Activated T-cell treated with anti-CD3 and anti-CD28 coated beads for 48 hours (primary cell): ENCODE results near the gene TUBGCP2.
"Not testable (repeated sequence)": the region's sequence is repeated elsewhere in the genome, so short reads cannot be mapped to it uniquely, and the experiment has no call there.

Source experiments
- DNase-seq: peaks from one replicate; pipeline ENCODE4 v3.0.0-alpha.2; 2020; ENCODE audit warnings: low read depth

The TUBGCP2 gene

DNA sequence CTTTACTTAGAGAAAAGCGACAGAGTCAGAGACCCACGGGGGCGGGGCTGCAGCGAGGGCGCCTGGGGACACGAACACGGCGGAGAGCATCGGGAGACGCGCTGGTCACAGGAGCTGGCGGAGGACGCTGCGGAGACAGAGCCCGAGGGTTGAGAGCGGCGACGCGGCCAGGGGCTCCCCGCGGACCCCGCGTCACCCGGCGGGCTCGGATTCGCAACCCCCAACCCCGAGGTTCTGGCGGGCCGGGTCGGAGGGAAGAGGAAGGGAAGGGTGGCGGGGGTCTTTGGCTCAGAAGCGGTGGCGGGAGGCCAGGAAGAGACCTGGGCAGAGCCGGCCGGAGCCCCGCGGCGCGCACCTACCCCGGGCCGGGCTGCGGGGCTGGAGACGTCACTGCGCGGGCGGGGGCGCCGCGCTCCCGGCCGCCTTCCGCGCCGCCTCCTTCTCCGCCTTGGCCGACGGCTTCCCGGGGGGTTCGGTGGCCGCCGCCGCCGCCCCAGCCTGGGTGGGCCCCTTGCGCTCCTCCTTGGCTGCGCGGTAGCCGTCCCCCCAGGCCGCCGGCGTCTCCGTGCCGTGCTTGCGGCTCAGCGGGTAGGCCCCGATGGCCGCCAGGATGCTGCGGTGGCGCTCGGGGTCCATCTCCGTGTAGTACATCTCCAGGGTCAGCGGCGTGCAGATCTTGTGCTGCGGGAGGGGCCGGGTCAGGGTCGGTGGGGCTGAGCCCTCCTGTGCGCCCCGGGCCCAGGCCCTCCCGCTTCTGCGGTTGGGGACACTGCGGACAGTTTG lies 17.0 kb upstream of the TUBGCP2 start:
- DNase-seq = no peak

DNA sequence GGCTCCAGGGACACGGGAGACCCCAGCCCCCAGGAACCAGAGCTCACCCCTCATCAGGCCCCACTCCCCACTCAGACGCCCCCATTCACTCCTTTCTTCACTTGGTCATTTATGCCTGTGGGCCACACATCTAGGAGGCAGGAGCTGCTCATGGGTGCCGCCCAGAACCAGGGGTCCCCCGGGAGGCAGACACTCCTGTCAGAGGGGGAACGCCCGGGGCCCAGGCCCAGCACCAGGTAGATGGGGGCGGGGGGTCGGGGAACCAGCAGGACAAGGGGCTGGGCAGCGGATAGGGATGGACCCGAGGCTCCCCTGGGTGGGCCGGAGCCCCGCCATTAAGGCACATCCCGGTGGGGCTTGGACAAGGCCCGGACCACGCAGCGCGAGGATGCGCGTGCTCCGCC lies 16.2 kb upstream of the TUBGCP2 start:
- no peak for DNase-seq

DNA sequence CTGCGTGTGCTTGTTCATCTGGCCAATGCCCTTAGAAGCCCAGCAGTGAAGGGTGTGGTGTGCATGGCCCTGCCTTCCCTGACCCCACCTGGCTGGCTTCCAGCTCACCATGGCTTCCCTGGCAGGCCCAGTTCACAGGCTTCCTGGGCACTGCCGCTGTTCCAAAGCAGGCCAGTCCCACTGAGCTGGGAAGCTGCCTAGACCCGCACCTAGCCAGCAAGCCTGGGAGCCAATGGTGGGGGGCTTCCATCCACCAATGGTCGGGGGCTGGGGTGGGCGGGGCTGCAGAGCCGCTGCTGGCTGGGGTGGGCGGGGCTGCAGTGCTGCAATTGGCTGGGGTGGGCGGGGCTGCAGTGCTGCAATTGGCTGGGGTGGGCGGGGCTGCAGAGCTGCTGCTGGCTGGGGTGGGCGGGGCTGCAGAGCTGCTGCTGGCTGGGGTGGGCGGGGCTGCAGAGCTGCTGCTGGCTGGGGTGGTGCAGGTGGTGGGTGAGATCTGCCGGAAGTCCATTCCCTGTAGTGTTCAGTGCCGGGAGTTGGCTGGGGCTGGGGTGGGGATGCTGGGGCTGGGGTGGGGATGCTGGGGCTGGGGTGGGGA lies 15.6 kb upstream of the TUBGCP2 start:
- DNase-seq = peak; percentile 66

DNA sequence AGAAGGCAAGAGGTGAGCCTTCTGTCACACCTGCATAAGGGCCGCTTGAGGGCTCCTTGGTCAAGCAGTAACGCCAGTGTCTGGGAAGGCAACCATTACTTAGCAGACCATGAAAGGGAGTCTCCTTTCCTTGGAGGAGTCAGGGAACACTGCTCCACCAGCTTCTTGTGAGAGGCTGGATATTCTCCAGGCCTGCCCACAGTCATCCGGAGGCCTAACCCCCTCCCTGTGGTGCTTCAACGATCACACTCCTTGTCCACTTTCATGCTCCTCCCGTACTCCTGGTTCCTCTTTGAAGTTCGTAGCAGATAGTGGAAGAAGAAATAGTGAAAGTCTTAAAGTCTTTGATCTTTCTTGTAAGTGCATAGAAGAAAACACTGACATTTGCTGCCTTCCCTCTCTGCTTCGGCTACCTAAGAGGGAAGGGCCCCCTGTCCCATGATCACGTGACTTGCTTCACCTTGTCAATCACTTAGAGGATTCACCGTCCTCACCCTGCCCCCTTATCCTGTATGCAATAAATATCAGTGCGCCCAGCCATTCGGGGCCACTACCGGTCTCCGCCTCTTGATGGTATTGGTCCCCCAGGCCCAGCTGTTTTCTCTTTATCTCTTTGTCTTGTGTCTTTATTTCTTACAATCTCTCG lies 13.5 kb upstream of the TUBGCP2 start:
- not testable (repeated sequence) for DNase-seq

DNA sequence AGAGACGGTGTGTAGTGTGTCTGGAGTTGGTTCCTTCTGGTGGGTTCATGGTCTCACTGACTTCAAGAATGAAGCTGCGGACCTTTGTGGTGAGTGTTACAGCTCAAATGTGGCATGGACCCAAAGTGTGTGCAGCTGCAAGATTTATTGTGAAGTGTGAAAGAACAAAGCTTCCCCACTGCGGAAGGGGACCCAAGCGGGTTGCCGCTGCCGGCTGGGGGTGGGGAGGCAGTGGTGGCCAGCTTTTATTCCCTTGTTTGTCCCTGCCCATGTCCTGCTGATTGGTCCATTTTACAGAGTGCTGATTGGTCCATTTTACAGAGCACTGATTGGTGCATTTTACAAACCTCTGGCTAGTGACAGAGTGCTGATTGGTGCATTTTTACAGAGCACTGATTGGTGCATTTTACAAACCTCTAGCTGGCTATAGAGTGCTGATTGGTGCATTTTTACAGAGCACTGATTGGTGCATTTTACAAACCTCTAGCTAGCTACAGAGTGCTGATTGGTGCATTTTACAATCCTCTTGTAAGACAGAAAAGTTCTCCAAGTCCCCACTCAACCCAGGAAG lies 12.3 kb upstream of the TUBGCP2 start:
- not testable (repeated sequence) for DNase-seq

DNA sequence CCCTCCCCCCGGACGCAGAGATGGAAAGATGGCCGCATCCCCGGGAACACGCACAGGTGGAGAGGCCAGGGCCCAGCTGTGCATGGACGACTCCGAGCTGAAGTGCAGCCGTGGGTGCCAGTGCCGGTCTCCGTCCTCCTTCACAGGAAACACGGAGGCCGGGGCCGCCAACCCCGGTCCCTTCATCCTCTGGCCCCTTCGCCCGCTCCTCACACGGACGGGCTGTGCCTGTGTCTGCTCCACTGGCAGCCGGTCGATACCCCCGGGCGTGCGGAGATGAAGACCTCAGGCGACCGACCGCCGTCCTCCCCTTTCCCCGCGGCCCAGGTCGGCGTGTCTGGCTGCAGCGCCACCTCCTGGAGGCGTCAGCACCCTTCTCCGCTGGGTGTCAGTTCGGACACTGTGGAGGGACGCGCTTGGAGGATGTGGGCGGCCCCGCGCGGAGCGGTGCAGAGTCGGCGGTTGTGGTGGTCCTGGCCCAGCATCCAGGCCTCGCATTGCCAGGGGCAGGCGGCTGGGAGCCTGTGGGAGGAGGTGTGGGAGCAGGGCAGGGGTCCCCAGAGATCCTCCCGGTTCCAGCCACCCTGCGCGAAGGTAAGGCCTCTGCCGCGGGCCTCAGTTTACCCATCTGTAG lies 9.9 kb upstream of the TUBGCP2 start:
- DNase-seq = peak; percentile 74

DNA sequence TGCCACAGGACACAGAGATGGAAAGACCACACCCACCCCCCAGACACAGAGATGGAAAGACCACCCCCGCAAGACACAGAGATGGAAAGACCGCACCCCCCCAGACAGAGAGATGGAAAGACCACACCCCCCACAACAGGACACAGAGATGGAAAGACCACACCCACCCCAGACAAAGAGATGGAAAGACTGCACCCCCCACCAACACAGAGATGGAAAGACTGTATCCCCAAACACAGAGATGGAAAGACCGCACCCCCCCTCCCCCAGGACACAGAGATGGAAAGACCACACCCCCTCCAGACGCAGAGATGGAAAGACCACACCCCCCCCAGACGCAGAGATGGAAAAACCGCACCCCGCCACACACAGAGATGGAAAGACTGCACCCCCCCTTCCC lies 8.1 kb upstream of the TUBGCP2 start:
- no peak for DNase-seq

DNA sequence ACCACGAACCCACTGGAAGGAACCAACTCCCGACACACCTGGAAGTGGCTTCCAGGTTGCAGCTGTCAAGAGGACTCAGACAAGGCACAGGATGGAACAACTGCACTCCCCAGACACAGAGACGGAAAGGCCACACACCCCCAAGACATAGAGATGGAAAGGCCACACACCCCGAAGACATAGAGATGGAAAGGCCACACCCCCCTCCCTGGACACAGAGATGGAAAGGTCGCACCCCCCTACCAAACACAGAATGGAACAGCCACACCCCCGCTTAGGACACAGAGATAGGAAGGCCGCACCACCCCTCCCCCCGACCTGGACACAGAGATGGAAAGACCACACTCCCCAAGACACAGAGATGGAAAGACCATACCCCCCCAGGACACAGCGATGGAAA lies 7.6 kb upstream of the TUBGCP2 start:
- no peak for DNase-seq

DNA sequence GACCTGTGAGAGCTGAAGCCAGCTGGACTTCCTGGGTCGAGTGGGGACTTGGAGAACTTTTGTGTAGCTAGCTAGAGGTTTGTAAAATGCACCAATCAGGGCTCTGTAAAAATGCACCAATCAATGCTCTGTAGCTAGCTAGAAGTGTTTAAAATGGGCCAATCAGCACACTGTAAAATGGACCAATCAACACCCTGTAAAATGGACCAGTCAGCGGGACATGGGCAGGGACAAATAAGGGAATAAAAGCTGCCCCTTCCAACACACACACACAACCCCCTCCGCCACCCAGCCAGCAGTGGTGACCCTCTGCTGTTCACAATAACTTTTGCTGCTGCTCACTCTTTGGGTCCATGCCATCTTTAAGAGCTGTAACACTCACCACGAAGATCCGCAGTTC lies 7.2 kb upstream of the TUBGCP2 start:
- DNase-seq = no peak

DNA sequence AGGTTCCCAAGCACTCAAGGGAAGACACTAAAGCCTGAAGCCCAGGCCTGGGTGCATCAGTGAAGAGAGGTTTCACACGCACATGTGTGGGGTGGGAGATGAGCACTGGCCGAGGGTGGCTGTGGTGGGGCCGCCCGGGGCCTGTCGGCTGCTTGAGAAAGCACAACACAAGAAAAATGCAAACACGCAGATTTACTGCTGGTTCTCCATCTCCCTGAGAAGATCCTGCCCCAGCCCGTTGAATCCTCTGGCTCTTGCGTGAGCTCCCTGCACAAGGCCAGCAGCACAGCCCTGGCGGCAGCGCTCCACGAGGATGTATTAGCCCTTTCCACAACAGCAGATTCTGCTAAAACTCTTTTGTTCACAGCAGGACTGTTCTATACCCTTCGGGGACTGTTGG lies 6.2 kb upstream of the TUBGCP2 start:
- no peak for DNase-seq

DNA sequence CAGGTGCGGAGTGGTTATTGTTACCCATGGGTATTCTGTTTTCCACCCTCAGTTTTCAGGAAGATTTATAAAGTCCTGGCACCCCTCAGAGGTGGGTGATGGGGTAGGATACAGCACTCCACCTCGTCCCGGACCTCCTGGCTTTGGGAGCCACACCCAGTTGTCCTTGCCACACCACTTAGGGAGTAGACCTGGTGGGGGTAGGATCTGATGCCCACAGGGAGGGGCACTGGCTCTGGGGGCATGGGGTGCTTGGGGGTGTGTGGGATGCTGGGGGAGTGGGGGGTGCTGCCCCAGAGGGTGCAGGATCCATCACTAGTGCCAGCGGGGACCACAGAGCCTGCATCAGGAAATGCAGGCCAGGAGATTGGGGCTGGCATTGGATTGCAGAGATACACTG lies 4.5 kb upstream of the TUBGCP2 start:
- no peak for DNase-seq

DNA sequence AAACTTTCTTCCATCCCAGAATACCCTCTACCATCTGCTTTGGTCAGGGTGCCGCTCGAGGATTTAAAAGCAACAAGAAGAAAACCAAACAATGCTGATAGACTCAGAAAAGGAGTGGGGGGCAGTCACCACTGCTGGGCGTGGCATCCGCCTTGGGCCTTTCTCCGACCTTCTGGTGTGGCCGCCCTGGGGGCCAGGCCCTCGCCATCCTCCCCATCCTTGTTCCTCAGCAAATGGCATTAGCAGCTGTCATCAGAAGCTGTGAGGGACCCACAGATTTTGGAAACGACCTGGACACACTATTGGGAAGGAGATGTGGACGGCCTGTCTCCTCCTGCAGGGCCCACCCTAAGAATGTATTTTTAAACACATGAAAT lies 4.1 kb upstream of the TUBGCP2 start:
- DNase-seq = no peak

DNA sequence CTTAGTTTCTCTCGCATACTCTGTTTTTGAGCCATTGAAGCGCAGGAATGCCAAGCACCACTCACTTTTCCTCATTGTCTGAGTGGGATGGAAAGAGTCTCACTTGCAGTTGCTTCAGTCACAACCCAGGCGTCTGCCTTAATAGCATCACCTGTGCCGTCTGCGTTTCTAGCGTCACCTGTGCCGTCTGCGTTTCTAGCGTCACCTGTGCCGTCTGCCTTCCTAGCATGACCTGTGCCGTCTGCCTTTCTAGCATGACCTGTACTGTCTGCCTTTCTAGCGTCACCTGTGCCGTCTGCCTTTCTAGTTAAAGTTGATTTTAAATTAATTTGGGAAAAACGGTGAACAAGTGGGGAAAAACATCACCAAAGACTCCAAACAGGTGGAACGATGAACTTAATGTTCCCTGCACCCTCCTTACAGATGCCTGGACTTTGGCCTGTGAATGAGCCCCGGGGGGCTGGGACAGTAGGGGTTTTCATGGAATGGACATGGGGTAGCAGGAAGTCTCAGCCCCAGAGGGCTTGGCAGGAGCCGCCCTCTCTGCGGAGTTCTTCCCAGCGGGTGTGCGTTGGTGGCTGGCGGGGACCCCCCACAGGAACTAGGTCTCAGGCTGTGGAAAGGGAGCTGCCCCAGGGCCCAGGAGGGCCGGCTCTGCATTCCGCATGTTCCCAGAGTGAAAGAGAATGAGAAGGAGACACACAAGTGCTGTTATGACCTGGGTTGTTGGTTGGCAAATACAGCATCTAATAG lies 3.5 kb upstream of the TUBGCP2 start:
- DNase-seq = no peak

DNA sequence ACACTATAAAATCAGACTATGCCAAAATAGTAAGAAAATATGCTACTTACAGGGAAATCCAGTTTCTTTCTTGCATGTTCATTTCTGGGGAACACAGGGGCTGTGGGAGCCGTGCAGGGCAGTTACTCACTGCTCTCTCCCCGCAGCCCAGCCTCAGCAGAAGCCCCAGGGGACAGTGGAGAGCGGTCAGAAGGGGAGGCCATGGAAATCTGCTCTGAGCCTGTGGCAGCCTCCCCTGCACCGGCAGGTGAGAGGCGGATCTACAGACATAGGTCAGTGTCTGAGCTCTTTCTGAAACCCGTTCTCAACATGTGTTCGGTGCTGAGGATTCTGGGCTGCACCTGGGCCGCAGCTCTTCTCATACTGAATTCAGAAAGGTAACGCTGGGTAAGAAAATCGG lies 2.9 kb upstream of the TUBGCP2 start:
- DNase-seq = no peak

DNA sequence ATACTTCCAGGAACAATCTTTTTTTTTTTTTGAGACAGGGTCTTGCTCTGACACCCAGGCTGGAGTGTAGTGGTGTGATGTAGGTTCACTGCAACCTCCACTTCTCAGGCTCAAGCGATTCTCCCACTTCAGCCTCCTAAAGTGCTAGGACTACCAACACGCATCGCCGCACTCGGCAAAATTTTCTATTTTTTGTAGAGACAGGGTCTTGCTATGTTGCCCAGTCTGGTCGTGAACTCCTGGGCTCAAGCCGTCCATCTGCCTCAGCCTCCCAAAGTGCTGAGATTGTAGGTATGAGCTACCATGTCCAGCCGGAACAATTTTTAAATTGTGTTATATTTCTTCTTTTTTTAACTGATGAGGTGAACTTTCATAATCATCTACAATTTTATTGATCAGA lies 2.1 kb upstream of the TUBGCP2 start:
- DNase-seq = no peak

DNA sequence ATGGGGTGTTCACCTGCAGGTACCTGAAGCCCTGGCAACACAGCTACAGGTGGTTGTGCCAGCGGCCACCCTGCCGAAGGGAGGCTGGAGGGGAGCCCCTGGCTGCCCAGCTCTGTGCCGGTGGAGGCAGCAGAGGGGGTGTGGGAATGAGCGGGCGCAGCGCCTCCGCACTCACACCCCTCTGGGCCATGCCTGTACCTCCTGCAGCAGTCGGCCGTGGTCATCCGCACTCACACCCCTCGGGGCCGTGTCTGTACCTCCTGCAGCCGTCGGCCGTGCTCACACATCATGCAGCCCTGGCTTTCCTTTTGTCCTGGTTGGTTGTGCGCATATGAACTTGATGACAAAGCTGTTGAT lies 1.7 kb upstream of the TUBGCP2 start:
- no peak for DNase-seq

DNA sequence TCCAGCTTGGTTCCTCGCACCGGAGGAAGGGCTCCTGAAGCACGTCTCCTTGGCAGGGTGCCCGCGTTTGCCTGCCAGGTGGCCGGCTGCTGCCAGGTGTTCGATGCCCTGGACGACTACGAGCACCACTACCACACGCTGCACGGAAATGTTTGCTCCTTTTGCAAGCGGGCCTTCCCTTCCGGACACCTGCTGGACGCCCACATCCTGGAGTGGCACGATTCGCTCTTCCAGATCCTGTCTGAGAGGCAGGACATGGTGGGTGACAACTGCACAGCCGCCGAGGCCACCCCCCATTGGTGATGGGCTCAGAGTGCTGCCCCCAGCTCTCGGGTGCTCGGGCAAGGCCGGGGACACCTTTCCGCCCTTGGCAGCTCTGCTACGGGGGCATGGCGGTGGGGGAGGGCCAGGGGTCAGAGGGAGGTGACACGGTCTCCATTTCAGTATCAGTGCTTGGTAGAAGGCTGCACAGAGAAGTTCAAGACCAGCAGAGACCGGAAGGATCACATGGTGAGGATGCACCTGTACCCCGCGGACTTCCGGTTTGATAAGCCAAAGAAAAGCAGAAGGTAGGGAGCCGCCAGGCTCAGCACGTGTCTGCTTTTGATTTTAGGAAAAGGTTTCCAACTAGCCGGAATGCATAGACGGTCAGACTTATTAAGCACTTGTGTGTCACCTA lies 1.2 kb upstream of the TUBGCP2 start:
- no peak for DNase-seq

DNA sequence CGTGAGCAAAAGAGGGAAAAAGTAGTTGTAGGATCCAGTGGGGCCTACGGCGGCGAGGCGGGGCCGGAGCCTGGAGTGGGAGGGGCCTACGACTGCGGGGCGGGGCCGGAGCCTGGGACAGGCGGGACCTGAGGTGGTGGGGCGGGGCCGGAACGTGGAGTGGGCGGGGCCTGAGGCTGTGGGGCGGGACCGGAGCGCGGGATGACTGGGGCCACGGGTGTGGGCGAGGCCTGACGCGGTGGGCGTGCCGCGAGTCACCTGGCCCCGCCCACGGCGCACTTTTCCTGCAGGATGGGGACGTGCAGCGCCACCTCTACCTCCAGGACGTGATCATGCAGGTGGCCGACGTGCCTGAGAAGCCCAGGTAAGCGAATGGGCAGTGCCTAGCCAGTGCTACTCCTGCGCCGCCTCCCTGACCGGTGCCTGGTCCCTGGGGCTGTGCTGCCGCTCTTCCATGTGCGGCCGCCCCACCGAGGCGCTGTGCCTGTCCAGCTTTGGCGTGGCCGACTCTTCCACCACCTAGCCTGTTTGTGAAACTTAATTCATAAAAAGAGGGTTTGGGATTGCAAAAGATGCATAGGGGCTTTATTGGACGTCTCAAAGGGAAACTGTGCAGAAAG lies 538 bp upstream of the TUBGCP2 start:
- peak; percentile 86 for DNase-seq

DNA sequence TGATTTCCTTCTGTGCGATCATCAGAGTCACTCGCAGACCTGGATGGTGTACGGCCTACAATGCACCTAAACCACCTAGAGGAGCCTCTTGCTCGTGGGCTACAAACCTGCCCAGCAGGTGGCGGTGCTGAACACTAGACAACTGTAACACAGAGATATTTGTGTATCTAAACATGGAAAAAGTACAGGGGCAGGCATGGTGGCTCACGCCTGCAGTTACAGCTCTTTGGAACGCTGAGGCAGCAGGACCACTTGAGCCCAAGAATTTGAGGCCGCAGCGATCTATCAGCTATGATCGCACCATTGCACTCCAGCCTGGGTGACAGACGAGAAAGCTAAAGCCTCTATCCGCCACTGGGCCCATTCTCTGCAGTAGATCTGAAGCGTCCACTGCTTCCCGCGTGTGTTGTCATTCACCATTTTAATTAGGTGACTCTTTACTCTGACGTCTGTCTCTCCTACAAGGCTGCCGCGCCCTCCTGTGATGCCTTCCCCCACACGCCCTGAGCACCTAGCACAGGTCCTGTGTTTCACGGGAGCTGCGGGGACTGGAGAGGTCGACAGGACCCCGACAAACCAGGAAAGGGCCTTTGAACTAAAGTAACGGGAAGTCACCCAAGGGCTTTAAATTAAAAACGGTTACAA lies 774 bp downstream of the TUBGCP2 start:
- peak; percentile 75 for DNase-seq

DNA sequence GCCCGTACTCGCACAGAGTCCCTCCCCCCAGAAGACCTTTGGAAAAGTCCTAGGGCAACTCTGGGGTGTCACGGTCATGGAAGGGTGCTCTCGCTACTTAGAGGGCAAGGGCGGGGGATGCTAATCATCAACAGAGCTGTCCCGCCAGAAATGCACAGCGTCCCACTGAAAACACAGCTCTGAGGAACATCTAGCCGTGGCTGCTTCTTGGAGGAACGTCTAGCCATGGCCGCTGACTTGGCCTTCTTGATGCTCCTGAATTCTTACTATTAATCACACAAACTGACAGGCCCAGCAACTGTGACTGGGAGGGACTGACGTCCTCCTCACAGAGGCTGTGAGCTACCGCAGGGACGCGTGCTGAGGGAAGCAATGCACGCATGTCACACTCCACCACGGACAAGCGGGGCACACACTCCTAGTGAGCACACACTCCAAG lies 1.7 kb downstream of the TUBGCP2 start:
- no peak for DNase-seq

DNA sequence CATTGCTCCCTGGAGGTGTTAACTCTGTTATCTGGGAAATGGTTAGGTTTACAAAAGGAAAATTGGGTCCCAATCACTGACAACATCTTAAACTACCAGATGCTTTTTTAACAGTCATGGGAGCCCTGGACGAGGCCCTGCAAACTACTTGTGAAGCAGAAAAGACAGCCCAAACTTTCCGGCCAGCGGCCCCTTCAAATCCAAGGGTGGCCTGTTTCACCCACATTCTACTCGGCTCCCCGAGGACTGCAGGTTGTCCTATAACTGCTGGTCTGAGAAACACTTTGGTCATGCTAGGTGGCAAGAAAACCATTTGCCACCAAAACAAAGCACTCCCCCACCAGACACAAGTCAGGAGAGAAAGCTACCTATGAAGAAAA lies 2.6 kb downstream of the TUBGCP2 start:
- DNase-seq = no peak
